Measurements from ENCODE around the gene SHB. TPM values are rescaled to one million over a fixed set of nuclear protein-coding genes. Genes with fewer than 3 reads are reported as not detected.

Gene SHB
- total RNA-seq, 1 experiment from 2014 or later, result 28.7 TPM

DNA sequence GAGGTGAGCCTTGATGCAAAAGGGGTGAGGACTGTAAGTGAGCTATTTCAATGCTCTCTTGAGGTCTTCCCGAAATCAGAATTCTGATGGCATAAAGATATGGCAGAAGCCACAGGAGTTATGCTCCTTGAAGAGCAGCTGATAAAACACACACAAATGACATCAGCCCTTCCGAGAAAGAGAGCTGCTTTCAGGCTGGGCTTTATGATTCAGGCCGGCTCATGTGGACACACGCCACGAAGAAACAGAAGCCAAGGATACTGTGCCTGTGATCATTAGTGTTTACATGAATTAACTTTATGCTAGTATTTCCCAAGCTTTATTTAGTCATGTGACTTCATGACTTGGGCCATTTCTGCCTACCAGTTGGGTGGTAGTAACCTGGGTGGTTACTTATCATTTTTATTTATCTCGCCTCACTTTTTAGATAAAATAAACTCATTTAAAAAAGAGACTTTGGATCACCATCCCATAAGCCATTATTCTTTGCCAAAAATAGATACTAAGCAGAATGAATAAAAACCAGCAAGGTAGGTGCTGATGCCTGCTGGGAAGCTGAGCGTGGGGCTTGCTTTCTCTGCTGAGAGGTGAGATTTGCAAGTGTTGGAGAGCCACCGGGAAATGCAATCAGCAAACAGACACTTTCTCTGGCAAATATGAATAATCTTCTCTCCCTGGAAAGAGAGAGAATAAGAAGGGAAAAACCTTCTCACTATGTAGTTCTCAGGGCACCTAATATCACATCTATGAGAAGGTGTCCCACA, 92.1 kb downstream of the SHB start:
- TF ChIP-seq SIN3A (IDR thresholded peaks at IDR 0.05; ENCODE audit: low read depth) (no peak), ZFX (IDR thresholded peaks at IDR 0.05) (no peak), POLR2AphosphoS5 (IDR thresholded peaks at IDR 0.05; ENCODE audit: low read depth, low read length) (no peak), CBX3 (IDR thresholded peaks at IDR 0.05; ENCODE audit: low read depth) (no peak), ELF1 (IDR thresholded peaks at IDR 0.05; ENCODE audit: borderline replicate concordance, low read depth) (no peak), EZH2phosphoT487 (IDR thresholded peaks at IDR 0.05; ENCODE audit: borderline replicate concordance) (no peak), EZH2 (IDR thresholded peaks at IDR 0.05) (no peak), SP1 (IDR thresholded peaks at IDR 0.05; ENCODE audit: low read depth) (no peak), POLR2A (IDR thresholded peaks at IDR 0.05; ENCODE audit: borderline replicate concordance, extremely low read depth, insufficient read depth, insufficient read length) (no peak), ZNF274 (IDR thresholded peaks at IDR 0.05; ENCODE audit: low read depth, low read length) (no peak)
- TF ChIP-seq, protein P1, sequence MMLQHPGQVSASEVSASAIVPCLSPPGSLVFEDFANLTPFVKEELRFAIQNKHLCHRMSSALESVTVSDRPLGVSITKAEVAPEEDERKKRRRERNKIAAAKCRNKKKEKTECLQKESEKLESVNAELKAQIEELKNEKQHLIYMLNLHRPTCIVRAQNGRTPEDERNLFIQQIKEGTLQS (IDR thresholded peaks at IDR 0.05), result no peak
- TF ChIP-seq, protein P2, sequence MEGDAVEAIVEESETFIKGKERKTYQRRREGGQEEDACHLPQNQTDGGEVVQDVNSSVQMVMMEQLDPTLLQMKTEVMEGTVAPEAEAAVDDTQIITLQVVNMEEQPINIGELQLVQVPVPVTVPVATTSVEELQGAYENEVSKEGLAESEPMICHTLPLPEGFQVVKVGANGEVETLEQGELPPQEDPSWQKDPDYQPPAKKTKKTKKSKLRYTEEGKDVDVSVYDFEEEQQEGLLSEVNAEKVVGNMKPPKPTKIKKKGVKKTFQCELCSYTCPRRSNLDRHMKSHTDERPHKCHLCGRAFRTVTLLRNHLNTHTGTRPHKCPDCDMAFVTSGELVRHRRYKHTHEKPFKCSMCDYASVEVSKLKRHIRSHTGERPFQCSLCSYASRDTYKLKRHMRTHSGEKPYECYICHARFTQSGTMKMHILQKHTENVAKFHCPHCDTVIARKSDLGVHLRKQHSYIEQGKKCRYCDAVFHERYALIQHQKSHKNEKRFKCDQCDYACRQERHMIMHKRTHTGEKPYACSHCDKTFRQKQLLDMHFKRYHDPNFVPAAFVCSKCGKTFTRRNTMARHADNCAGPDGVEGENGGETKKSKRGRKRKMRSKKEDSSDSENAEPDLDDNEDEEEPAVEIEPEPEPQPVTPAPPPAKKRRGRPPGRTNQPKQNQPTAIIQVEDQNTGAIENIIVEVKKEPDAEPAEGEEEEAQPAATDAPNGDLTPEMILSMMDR (IDR thresholded peaks at IDR 0.05 in 2 of 3, conservative IDR thresholded peaks at IDR 0.05 in 1 of 3; ENCODE audit: borderline replicate concordance in 1 of 3, insufficient read depth in 1 of 3, low read depth in 2 of 3, low read length in 2 of 3), result no peak
- no peak overlapping the region for H3K27ac ChIP-seq (ENCODE audit: low read depth, low read length)
- peaks cover 36 to 48% of the 10 kb centered on the region in 2 experiments for H3K4me1 ChIP-seq (ENCODE audit: control insufficient read depth in 1 of 2, insufficient read depth in 2 of 2, low read length in 2 of 2)
- intact Hi-C loops (cut with micrococcal nuclease), result no loop called here
- 0 out of 4 replicates have a peak, but pooled peaks cover 0 to 5% of the 10 kb centered on the region in 2 experiments for H3K36me3 ChIP-seq (ENCODE audit: control insufficient read depth in 1 of 2, insufficient read depth in 2 of 2, low read length in 2 of 2)
- ATAC-seq (no peak), DNase-seq (ENCODE audit: low read depth, low spot score) (no peak)
- ChIA-PET RAD21 (ENCODE audit: low non-redundant PET in 1 of 2, low total read pairs in 2 of 2, uncharacterized antibody in 2 of 2, unreplicated experiment in 2 of 2) (no interaction called here), POLR2A (no interaction called here), CTCF (no interaction called here)
- H3K79me2 ChIP-seq (ENCODE audit: insufficient read depth, low read length), result peaks cover 16% of the 10 kb centered on the region
- no peaks in the 10 kb centered on the region for H4K20me1 ChIP-seq (ENCODE audit: insufficient read depth)
- no peak overlapping the region for H3K9ac ChIP-seq (ENCODE audit: low read length)
- no peaks in the 10 kb centered on the region for H3K9me2 ChIP-seq (ENCODE audit: insufficient read depth)
- no peak overlapping the region for H2AFZ ChIP-seq (ENCODE audit: low read depth, low read length, poor library complexity, severe bottlenecking)
- H3K4me3 ChIP-seq (replicated peaks in 1 of 2; ENCODE audit: low read depth in 1 of 2, low read length in 2 of 2), result no peak overlapping the region
- H3K4me2 ChIP-seq (ENCODE audit: low read length), result no peak overlapping the region
- BruUV-seq (replicated peaks), result no TSS peak
- no peaks in the 10 kb centered on the region for H3K9me3 ChIP-seq (ENCODE audit: control insufficient read depth in 1 of 2, insufficient read depth in 1 of 2, low read depth in 1 of 2, low read length in 2 of 2)
- H3K27me3 ChIP-seq (ENCODE audit: insufficient read depth, low read length), result no peaks in the 10 kb centered on the region
